ENCODE measurements around the gene PSD.

DNA sequence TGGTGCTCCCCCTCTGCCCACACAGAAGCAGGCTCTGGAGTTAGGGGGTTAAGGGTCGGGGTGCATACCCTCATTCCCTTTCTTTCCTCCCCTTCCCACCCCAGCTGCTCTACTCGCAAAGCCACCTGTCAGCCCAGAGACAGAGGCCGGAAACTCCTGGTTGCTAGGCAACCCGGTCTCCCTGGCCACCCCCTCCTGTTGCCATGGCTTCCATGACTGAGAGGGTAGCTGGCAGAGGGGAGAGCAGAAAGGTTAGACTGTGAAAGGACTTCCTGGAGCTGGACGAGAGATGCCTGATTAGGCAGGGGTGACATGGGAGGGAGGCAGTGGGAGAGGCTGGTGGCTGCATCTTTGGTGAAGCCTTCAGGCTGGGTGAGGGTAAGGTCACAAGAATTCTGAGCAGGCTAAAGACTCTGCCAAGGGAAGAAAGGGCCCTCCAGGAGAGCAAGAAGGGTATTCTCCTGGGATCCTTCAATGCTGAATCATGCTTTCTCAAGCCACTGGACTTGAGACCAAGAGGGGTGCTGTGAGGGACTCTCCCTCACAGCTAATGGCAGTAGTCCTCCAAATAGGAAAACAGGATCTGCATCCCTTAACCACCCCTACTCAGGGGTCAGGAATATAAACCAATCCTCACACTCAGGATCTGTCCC lies 5.4 kb downstream of the PSD start:
- TF ChIP-seq RAD21 (IDR thresholded peaks at IDR 0.05; ENCODE audit: insufficient read depth, low read depth, low read length) (no peak), BCL11A (IDR thresholded peaks at IDR 0.05; ENCODE audit: low read depth, low read length) (no peak), EZH2 (IDR thresholded peaks at IDR 0.05; ENCODE audit: borderline replicate concordance, control insufficient read depth, low read depth, low read length) (no peak), TCF7 (IDR thresholded peaks at IDR 0.05; ENCODE audit: borderline replicate concordance) (no peak), ASH2L (IDR thresholded peaks at IDR 0.05; ENCODE audit: borderline replicate concordance, low read depth) (no peak)
- TF ChIP-seq, protein P1, sequence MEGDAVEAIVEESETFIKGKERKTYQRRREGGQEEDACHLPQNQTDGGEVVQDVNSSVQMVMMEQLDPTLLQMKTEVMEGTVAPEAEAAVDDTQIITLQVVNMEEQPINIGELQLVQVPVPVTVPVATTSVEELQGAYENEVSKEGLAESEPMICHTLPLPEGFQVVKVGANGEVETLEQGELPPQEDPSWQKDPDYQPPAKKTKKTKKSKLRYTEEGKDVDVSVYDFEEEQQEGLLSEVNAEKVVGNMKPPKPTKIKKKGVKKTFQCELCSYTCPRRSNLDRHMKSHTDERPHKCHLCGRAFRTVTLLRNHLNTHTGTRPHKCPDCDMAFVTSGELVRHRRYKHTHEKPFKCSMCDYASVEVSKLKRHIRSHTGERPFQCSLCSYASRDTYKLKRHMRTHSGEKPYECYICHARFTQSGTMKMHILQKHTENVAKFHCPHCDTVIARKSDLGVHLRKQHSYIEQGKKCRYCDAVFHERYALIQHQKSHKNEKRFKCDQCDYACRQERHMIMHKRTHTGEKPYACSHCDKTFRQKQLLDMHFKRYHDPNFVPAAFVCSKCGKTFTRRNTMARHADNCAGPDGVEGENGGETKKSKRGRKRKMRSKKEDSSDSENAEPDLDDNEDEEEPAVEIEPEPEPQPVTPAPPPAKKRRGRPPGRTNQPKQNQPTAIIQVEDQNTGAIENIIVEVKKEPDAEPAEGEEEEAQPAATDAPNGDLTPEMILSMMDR (IDR thresholded peaks at IDR 0.05 in 2 of 3, conservative IDR thresholded peaks at IDR 0.05 in 1 of 3; ENCODE audit: control insufficient read depth in 2 of 3, extremely low read depth in 1 of 3, insufficient read depth in 1 of 3, low read depth in 3 of 3, low read length in 3 of 3) = no peak
- TF ChIP-seq, protein P2, sequence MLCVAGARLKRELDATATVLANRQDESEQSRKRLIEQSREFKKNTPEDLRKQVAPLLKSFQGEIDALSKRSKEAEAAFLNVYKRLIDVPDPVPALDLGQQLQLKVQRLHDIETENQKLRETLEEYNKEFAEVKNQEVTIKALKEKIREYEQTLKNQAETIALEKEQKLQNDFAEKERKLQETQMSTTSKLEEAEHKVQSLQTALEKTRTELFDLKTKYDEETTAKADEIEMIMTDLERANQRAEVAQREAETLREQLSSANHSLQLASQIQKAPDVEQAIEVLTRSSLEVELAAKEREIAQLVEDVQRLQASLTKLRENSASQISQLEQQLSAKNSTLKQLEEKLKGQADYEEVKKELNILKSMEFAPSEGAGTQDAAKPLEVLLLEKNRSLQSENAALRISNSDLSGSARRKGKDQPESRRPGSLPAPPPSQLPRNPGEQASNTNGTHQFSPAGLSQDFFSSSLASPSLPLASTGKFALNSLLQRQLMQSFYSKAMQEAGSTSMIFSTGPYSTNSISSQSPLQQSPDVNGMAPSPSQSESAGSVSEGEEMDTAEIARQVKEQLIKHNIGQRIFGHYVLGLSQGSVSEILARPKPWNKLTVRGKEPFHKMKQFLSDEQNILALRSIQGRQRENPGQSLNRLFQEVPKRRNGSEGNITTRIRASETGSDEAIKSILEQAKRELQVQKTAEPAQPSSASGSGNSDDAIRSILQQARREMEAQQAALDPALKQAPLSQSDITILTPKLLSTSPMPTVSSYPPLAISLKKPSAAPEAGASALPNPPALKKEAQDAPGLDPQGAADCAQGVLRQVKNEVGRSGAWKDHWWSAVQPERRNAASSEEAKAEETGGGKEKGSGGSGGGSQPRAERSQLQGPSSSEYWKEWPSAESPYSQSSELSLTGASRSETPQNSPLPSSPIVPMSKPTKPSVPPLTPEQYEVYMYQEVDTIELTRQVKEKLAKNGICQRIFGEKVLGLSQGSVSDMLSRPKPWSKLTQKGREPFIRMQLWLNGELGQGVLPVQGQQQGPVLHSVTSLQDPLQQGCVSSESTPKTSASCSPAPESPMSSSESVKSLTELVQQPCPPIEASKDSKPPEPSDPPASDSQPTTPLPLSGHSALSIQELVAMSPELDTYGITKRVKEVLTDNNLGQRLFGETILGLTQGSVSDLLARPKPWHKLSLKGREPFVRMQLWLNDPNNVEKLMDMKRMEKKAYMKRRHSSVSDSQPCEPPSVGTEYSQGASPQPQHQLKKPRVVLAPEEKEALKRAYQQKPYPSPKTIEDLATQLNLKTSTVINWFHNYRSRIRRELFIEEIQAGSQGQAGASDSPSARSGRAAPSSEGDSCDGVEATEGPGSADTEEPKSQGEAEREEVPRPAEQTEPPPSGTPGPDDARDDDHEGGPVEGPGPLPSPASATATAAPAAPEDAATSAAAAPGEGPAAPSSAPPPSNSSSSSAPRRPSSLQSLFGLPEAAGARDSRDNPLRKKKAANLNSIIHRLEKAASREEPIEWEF (IDR thresholded peaks at IDR 0.05; ENCODE audit: insufficient replicate concordance, low read depth, low read length) = no peak
- TF ChIP-seq, protein P3, sequence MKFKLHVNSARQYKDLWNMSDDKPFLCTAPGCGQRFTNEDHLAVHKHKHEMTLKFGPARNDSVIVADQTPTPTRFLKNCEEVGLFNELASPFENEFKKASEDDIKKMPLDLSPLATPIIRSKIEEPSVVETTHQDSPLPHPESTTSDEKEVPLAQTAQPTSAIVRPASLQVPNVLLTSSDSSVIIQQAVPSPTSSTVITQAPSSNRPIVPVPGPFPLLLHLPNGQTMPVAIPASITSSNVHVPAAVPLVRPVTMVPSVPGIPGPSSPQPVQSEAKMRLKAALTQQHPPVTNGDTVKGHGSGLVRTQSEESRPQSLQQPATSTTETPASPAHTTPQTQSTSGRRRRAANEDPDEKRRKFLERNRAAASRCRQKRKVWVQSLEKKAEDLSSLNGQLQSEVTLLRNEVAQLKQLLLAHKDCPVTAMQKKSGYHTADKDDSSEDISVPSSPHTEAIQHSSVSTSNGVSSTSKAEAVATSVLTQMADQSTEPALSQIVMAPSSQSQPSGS (IDR thresholded peaks at IDR 0.05; ENCODE audit: low read length) = no peak

Data from GM12878 (cell line).